Measurements from ENCODE around the gene TTC32. TPM values are rescaled to one million over a fixed set of nuclear protein-coding genes. Genes with fewer than 3 reads are reported as not detected.

The TTC32 gene
- total and polyA plus RNA-seq, 3 experiments from 2014 or later, result 14.1 to 24.2 (median 15.7) TPM

- Histone ChIP-seq H3K27ac (ENCODE audit: low read depth, low read length) (no peak overlapping the region), H3K4me1 (ENCODE audit: insufficient read depth, low read length) (no peaks in the 10 kb centered on the region), H3K9me3 (ENCODE audit: low read length) (no peaks in the 10 kb centered on the region), H3K27me3 (ENCODE audit: insufficient read depth, low read length, poor library complexity, severe bottlenecking) (no peaks in the 10 kb centered on the region), H3K4me3 (ENCODE audit: low read length) (no peak overlapping the region), H3K36me3 (ENCODE audit: insufficient read depth, low read length) (no peaks in the 10 kb centered on the region)
- no peak overlapping the region for H3K4me3 Mint-ChIP-seq
- ChIA-PET CTCF (no interaction called here), POLR2A (no interaction called here)
- H3K9me3 Mint-ChIP-seq, result no peaks in the 10 kb centered on the region
- peaks cover 6 to 12% (median 12%) of the 10 kb centered on the region in 3 donors for H3K36me3 Mint-ChIP-seq
- H3K4me1 Mint-ChIP-seq, result no peaks in the 10 kb centered on the region
- H3K27me3 Mint-ChIP-seq, result no peaks in the 10 kb centered on the region
- no peak overlapping the region for H3K27ac Mint-ChIP-seq
- no peak for DNase-seq
These were observed 10.2 kb upstream of the TTC32 start for GRCh38 chr2:19911808-19912509.

GRCh38 chr2:19902216-19902740 lies 495 bp upstream of the TTC32 start:
- no peak for DNase-seq
- H3K4me1 Mint-ChIP-seq, result peaks cover 30 to 42% (median 36%) of the 10 kb centered on the region in 3 donors
- POLR2A ChIA-PET, result no interaction called here
- peaks cover 7 to 15% of the 10 kb centered on the region in 2 donors for H3K27me3 Mint-ChIP-seq
- H3K9me3 ChIP-seq (ENCODE audit: low read length), result no peaks in the 10 kb centered on the region
- H3K4me1 ChIP-seq (ENCODE audit: insufficient read depth, low read length), result peaks cover 31% of the 10 kb centered on the region
- no peaks in the 10 kb centered on the region for H3K9me3 Mint-ChIP-seq
- peak overlapping the region; percentile 85 to 99 (median 96) for H3K4me3 Mint-ChIP-seq
- H3K4me3 ChIP-seq (ENCODE audit: low read length), result peak overlapping the region; percentile 97
- peak overlapping the region; percentile 94 for H3K27ac ChIP-seq (ENCODE audit: low read depth, low read length)
- peak overlapping the region; percentile 91 to 100 (median 99) for H3K27ac Mint-ChIP-seq
- H3K36me3 Mint-ChIP-seq, result peaks cover 3 to 30% (median 4%) of the 10 kb centered on the region in 3 donors
- H3K27me3 ChIP-seq (ENCODE audit: insufficient read depth, low read length, poor library complexity, severe bottlenecking), result no peaks in the 10 kb centered on the region
- CTCF ChIA-PET, result no interaction called here
- no peaks in the 10 kb centered on the region for H3K36me3 ChIP-seq (ENCODE audit: insufficient read depth, low read length)

GRCh38 chr2:19900931-19901441 lies 797 bp downstream of the TTC32 start:
- H3K4me3 Mint-ChIP-seq, result peak overlapping the region; percentile 85 to 99 (median 96)
- POLR2A ChIA-PET, result interaction anchor here (0.6 to 2.4 kb wide), 8 partner anchors 11 to 1342 kb away, joined by 3 to 10 read pairs (median 5); partner anchors contain the start of genes LAPTM4A and RDH14
- Histone ChIP-seq H3K9me3 (ENCODE audit: low read length) (no peaks in the 10 kb centered on the region), H3K27me3 (ENCODE audit: insufficient read depth, low read length, poor library complexity, severe bottlenecking) (no peaks in the 10 kb centered on the region), H3K27ac (ENCODE audit: low read depth, low read length) (peak overlapping the region; percentile 94), H3K4me3 (ENCODE audit: low read length) (peak overlapping the region; percentile 97), H3K36me3 (ENCODE audit: insufficient read depth, low read length) (no peaks in the 10 kb centered on the region), H3K4me1 (ENCODE audit: insufficient read depth, low read length) (peaks cover 37% of the 10 kb centered on the region)
- no peaks in the 10 kb centered on the region for H3K9me3 Mint-ChIP-seq
- peaks cover 33 to 46% (median 44%) of the 10 kb centered on the region in 3 donors for H3K4me1 Mint-ChIP-seq
- CTCF ChIA-PET, result interaction anchor here (0.9 to 1.0 kb wide), 2 partner anchors 28 to 89 kb away, joined by 3 read pairs; partner anchors contain the start of gene WDR35
- peaks cover 4 to 33% (median 4%) of the 10 kb centered on the region in 3 donors for H3K36me3 Mint-ChIP-seq
- DNase-seq, result peak in 1 of 5 donors; percentile 59
- H3K27ac Mint-ChIP-seq, result peak overlapping the region; percentile 91 to 100 (median 99)
- peaks cover 7 to 13% of the 10 kb centered on the region in 2 donors for H3K27me3 Mint-ChIP-seq

- ChIA-PET POLR2A (interaction anchor here (0.6 to 2.4 kb wide), 10 partner anchors 10 to 1341 kb away, joined by 3 to 10 read pairs (median 5); partner anchors contain the start of genes LAPTM4A, RDH14 and WDR35), CTCF (interaction anchor here (0.6 to 0.8 kb wide), 2 partner anchors 25 to 550 kb away, joined by 3 read pairs; no protein-coding TSS in a partner anchor)
- H3K4me1 Mint-ChIP-seq, result peaks cover 37 to 54% (median 51%) of the 10 kb centered on the region in 3 donors
- peak overlapping the region; percentile 91 to 100 (median 99) for H3K27ac Mint-ChIP-seq
- no peaks in the 10 kb centered on the region for H3K27me3 ChIP-seq (ENCODE audit: insufficient read depth, low read length, poor library complexity, severe bottlenecking)
- H3K27me3 Mint-ChIP-seq, result peaks cover 7 to 8% of the 10 kb centered on the region in 2 donors
- no peaks in the 10 kb centered on the region for H3K9me3 ChIP-seq (ENCODE audit: low read length)
- H3K36me3 Mint-ChIP-seq, result peaks cover 4 to 39% (median 6%) of the 10 kb centered on the region in 3 donors
- no peaks in the 10 kb centered on the region for H3K9me3 Mint-ChIP-seq
- H3K4me3 Mint-ChIP-seq, result peak overlapping the region; percentile 85 to 99 (median 96)
- peaks cover 44% of the 10 kb centered on the region for H3K4me1 ChIP-seq (ENCODE audit: insufficient read depth, low read length)
- H3K27ac ChIP-seq (ENCODE audit: low read depth, low read length), result peak overlapping the region; percentile 94
- H3K36me3 ChIP-seq (ENCODE audit: insufficient read depth, low read length), result no peaks in the 10 kb centered on the region
- peak overlapping the region; percentile 97 for H3K4me3 ChIP-seq (ENCODE audit: low read length)
- peak in 4 of 5 donors; percentile 10 to 53 (median 30) for DNase-seq
These were observed 1.5 kb downstream of the TTC32 start for GRCh38 chr2:19899985-19900930.

- Histone ChIP-seq H3K4me3 (ENCODE audit: low read length) (no peak overlapping the region), H3K9me3 (ENCODE audit: low read length) (no peaks in the 10 kb centered on the region), H3K27ac (ENCODE audit: low read depth, low read length) (no peak overlapping the region), H3K4me1 (ENCODE audit: insufficient read depth, low read length) (peaks cover 50% of the 10 kb centered on the region), H3K36me3 (ENCODE audit: insufficient read depth, low read length) (no peaks in the 10 kb centered on the region), H3K27me3 (ENCODE audit: insufficient read depth, low read length, poor library complexity, severe bottlenecking) (no peaks in the 10 kb centered on the region)
- peak overlapping the region in 5 of 8 donors; percentile 20 to 86 (median 72) for H3K27ac Mint-ChIP-seq
- CTCF ChIA-PET, result no interaction called here
- peak overlapping the region in 5 of 7 donors; percentile 12 to 45 (median 32) for H3K4me3 Mint-ChIP-seq
- POLR2A ChIA-PET, result interaction anchor here (0.8 kb wide), 1 partner anchor 1339 kb away, joined by 4 read pairs; no protein-coding TSS in a partner anchor
- no peaks in the 10 kb centered on the region for H3K9me3 Mint-ChIP-seq
- H3K27me3 Mint-ChIP-seq, result peaks cover 0 to 7% of the 10 kb centered on the region in 2 donors
- no peak for DNase-seq
- H3K4me1 Mint-ChIP-seq, result peaks cover 48 to 66% (median 65%) of the 10 kb centered on the region in 3 donors
- H3K36me3 Mint-ChIP-seq, result peaks cover 0 to 43% (median 9%) of the 10 kb centered on the region in 3 donors
These were observed 3.0 kb downstream of the TTC32 start for GRCh38 chr2:19898592-19899329.

GRCh38 chr2:19897623-19898245 lies 4.0 kb downstream of the TTC32 start:
- peak overlapping the region in 4 of 8 donors; percentile 17 to 68 (median 52) for H3K27ac Mint-ChIP-seq
- CTCF ChIA-PET, result no interaction called here
- peaks cover 49% of the 10 kb centered on the region for H3K4me1 ChIP-seq (ENCODE audit: insufficient read depth, low read length)
- H3K4me3 ChIP-seq (ENCODE audit: low read length), result no peak overlapping the region
- peak overlapping the region in 4 of 7 donors; percentile 3 to 52 (median 10) for H3K4me3 Mint-ChIP-seq
- no peaks in the 10 kb centered on the region for H3K9me3 Mint-ChIP-seq
- H3K27me3 Mint-ChIP-seq, result peaks cover 0 to 7% of the 10 kb centered on the region in 2 donors
- DNase-seq, result no peak
- H3K27me3 ChIP-seq (ENCODE audit: insufficient read depth, low read length, poor library complexity, severe bottlenecking), result no peaks in the 10 kb centered on the region
- H3K27ac ChIP-seq (ENCODE audit: low read depth, low read length), result no peak overlapping the region
- peaks cover 0 to 45% (median 9%) of the 10 kb centered on the region in 3 donors for H3K36me3 Mint-ChIP-seq
- POLR2A ChIA-PET, result no interaction called here
- H3K9me3 ChIP-seq (ENCODE audit: low read length), result no peaks in the 10 kb centered on the region
- no peaks in the 10 kb centered on the region for H3K36me3 ChIP-seq (ENCODE audit: insufficient read depth, low read length)
- H3K4me1 Mint-ChIP-seq, result peaks cover 48 to 72% (median 70%) of the 10 kb centered on the region in 3 donors

Data from CD8-positive, alpha-beta memory T cell (primary cell).